Activated gamma-delta T cell treated with anti-CD3 and anti-CD28 coated beads, Interleukin-2, amount 50 U/mL, for 16 hours (primary cell): ENCODE measurements around the gene PEF1.

Experiments
- DNase-seq: peaks from one replicate; pipeline ENCODE4 v3.0.0-alpha.2; 2020; ENCODE audit warnings: low read depth

Gene PEF1

DNA sequence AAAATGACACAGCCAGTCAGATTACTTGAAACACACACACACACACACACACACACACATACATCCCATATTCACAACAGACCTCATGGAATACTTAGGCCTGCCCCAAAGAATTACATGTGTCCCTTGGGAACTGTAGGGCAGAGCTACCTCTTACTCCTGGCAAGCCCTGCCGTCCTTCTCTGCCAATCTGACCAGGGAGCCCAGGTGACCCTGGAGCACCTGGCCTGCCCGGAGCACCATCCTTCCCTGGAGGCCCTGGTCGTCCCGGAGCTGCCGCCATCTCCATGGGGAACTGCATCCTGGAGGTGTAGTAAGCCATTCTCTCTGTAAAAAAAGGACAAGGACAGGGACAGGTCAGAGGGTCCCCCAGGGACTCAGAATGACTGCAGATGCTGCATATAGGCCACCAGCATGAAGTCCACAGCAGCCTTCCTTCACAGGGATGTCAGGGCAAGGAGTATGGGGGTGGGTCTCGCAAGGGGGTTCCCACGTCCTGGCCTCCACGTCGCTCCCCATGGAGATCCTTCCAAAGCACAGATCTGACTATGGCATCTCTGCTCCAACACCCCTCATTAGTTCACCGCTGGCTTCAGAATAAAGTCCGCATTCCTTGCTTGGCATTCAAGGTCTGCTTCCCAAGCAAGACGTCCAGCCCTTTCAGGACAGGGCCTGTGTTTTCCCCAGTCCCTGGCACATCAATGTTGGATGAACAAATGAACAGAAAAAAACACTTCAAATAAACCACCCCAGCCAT is 9.2 kb upstream of the PEF1 start:
- DNase-seq: no peak

DNA sequence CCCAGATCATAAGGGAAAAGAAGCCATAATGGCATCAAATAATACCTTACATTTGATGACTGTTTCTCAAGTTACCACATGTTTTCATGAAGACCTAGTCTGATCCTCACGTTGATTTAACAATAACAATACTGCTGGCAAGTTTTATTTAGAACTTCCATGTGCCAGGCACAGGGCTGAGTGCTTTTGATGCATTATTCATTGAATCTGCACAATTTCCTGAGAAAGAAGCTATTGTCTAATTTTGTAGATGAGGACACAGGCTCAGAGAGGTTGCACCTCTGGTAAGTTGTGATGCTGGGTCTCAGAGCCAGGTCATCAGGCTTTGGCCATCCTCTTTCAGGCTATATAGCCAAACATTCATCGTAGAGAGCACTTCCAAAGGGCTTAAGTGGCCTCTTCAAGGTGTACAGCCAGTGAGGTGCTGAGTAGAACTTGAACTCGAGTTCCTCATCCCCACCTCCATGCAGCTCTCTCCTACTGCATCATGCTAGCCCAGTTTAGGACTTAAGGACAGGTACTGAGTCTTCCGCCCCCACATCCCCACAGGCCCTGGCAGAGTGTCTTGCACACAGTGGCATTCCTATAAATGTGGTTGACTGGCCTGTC is 8.3 kb upstream of the PEF1 start:
- no peak for DNase-seq

DNA sequence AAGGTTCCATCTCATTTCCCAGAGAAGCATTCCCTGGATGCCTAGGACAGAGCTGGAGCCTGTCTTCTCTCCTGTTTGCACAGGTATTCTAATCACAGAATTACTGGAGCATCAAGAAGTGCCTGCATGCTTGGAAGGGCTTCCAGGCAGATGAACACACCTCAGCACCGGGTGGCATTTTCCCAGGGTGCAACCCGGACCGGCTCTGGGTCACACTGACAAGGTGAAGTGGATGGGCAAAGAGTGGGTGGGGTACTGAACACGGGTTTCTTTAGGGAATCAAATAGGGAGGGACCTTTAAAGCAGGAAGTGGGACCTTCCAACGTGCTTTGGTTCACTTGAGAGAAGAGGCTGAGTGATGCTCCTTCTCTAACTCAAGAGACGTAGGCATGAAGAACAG is 7.1 kb upstream of the PEF1 start:
- DNase-seq: no peak

DNA sequence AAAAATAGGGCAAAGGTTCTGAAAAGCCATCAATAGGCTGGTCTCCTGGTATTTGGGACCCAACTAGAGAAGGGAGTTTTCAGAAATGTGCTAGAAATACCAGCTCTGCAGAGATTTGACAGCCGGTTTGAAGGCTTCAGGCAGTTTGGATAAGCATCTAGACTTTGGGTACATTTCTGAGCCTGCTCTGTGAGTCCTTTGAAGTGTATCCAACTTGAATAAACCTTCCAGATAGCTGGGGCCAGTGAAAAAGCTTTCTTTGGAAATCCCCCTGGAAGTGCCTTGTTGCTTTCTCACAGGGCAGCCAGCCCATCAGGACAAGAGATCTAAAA is 6.4 kb upstream of the PEF1 start:
- no peak for DNase-seq

DNA sequence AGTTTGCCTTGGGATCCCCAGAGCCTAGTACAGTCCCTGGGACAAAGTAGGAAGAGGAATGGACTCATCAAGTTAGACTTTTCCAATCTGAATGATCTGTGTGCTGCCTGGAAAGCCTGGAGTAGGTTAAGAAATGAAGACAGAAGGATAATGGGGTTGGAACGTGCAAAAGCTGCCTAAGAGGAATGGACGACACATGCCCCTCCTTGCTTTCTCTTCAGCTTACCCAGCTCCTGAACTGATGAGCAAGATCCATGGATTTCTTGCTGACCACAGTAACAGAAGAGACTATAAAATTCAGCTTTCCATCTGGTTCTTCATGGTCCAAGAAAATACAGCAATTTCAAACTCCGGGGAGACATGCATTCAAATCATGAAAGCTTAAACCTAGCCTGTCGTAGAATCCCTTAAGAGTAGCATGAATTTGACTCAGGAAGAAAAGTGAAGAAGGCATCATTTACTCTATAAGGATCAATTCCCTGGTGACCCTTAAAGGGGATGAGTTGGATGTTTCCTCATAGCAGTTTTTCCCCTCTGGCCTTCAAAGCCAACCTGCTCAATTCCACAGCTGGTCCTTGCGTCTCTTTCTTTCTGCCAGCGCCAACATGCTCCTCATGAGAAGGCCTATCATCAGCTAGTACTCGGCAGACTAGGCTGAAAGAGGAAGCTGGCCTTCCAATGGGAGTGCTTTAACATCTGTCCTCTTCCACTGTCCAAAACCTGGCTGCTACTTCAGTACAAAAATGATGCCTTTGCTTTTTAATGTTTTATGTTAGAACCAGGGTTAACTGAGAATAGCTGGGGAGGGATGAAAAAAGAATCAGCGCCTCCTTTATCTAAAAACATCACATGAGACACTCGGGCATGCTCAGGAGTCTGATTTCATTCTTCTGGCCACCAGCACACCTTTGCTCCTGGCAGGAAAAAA is 5.7 kb upstream of the PEF1 start:
- no peak for DNase-seq

DNA sequence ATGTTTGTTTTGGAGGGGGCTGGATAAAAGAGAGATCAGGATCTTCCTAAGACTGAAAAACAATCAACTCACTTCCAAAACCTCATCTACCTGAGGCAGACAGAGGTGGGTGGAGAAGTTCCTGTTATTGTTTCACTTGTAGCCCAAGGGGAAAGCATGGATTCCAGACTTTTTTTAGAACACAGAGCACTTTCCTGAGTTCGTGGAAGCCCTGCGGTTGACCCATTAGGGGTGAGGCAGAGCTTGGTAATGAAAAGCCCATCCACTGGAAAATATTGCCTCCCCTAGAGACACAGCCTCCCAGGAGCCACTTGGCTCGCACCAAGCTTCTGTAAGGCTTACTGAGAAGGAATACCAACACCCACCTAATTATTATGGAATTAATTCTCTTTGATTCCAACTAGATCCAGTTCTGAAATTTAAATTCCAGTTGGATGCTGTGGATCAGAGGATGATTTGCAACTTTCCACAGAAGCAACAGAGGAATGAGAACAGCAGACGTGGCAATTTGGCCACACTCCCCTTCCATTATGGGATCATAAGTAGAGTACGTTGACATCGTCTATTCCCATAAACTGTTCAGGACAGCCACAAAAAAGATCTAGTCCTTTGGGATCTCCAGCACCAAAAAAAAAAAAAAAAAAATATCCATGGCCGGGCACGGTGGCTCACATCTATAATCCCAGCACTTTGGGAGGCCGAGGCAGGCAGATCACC is 4.1 kb upstream of the PEF1 start:
- no peak for DNase-seq

DNA sequence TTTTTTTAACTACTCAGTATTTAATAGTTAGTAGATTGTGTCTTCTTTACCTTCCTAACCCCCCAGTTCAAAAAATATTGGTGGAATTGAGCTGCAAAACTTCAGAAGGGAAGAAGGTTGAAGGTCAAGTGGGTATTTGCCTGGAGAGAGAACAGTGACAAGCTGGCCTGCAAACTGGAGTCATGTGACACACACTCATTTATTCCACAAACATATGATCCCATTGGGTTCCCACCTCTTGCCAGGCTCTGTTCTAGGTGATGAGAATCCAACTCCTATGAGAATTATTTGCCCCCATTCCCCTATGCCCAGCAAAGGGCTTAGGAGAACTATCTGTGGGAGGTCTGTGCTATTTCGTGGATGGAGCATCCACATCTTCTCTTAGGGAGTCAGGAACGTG is 3.5 kb upstream of the PEF1 start:
- DNase-seq: no peak

DNA sequence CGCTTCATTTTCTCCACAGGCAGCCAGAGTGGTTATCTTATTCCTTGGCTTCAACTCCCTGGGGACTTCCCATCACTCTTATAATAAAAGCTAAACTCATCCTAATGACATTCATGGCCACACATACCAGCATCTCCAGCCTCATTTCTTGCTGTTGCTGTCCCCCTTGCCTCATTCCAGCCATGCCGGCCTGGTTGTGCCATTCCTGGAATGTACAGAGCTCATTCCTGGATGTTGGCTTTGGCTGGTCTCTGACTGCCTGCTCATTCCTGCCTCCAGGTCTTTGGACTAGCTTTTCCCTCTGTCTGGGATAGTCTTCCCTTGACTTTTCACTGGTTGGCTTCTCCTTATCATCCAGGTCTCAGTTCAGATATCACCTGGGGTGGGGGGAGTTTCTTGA is 2.4 kb upstream of the PEF1 start:
- DNase-seq: no peak

DNA sequence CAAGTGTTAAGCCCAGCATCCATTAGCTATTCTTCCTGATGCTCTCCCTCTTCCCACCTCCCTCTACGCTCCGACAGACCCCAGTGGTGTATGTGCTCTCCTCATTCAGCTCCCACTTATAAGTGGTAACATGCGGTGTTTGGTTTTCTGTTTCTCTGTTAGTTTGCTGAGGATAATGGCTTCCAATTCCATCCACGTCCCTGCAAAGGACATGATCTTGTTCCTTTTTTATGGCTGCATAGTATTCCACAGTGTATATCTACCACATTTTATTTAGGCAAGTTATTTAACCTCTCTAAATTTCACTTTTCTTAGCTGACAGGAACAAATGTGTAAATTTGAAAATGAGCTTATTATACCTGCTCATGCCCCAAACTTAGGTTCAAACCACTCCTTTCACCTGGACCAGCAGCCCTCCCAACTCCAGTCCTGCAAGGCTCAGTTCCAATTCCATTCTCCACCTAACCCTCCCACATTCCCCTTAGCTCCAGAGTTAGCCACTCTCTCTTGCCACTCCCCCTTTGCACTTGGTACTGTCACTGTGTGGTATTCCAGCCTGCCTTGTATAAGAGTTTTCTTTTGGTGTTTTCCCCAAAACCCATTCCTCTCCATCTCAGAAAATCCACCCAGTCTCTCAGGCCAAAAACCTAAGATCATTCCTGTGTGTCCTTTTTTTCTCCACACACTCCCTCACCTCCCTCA is 1.7 kb upstream of the PEF1 start:
- no peak for DNase-seq

DNA sequence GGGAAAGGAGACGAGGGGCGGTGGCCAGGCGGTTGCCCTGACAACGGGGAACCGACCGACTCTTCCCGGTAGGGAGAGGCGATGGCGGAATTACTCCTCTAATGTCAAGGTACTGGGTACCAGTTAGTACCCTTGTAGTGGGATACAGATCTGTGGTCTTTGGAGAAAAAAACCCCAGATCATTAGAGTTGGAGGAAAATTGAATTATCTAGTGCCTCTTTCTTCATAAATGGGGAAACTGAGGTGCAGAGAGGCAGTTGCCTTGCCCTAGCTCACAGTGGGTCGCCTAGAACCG is 545 bp upstream of the PEF1 start:
- DNase-seq: no peak

DNA sequence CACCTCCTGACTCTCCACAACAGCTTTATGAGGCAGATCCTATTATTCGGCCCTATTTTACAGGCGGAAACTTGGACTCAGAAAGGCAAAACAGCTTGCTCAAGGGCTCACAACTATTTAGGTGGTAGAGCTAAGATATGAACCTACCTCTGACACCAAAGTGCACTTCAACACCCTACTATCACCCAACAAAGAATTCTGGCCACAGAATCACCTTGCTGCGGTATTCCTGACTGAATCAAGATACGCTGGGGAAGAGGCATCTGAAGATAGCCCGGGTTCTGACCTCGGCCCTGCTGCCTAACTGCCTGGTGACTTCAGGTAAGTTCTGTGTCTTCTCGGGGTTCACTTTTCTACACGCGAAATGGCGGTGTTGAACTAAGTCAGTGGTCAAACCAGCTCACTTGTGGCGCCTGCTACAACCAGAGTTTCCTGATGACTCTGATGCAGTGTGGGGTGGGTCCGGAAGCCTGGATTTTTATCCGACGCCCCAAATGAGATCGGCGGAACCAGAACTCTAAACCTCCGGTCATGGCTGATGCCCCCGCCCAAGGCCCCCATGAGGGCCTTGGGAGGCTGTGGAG is 608 bp downstream of the PEF1 start:
- DNase-seq: no peak

DNA sequence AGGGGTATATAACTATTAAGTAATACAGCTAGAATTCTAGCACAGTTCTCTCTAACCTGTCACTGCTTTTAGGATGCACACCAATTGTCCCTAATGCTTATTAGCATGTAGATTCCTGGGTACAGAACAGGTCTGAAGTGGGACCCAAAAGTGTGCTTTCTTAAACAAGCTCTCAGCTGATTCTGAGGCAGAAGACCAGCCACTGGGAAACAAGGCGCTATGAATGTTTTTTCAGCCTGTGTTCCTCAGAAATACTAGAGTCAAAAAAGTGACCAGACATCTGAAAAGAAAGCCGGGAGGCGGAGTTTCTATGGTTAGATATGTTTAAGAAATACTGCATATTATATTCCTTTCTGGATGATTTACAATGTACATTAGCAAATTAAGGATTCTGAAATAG is 1.8 kb downstream of the PEF1 start:
- no peak for DNase-seq

DNA sequence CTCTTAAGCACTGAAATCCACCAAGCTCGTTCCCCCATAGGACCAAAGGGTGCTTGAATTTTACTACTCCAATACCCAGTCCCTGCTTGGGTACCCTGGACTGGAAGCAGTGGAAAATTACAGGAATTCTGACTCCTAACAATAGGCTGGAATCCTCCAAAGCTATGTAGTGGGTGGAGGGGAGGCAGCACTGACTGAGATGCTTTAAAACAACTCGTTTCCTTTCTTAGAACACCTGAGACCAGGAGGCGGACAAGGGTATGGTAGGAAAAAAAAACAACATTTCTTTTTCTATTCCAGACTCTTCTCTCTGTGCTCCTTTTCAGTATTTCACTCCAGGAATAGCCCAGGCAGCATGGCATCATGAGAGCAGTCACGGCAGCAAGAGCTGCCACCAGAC is 2.3 kb downstream of the PEF1 start:
- no peak for DNase-seq

DNA sequence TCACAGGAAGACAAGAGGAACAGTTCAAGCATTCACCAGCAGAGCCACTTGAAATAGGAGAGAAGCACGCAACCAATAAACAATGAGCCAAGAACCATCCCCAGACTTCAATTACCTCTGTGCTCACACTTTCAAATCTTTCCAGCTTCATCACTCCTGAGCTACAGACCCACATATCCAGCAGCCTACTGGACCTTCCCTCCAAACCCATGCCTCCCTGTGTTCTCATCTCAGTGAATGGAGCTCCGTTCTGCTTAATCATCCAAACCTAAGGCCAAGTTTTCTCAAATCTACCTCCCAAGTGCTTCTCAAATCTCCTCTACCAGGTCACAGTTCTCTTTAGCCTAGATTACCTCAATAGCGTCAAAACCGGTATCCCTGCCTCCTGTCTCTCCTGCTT is 3.7 kb downstream of the PEF1 start:
- no peak for DNase-seq

DNA sequence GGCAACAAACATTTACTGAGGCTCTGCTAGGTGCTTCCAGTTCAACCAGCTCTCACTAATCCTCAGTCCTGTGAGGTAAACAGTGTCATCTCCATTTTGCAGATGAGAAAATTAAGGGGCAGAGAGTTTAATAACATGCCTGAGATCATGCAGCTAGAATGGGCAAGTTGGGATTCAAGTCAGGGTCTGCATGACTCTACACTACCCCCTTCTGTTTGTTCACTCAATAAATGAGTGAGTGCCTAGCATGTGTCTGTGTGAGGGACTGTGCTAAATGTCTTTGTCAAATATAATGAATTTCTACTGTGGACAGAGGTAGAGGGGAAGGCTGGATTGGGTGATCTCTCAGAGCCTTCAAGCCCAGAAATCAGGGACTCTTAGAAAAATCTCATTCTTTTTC is 4.5 kb downstream of the PEF1 start:
- DNase-seq: no peak

DNA sequence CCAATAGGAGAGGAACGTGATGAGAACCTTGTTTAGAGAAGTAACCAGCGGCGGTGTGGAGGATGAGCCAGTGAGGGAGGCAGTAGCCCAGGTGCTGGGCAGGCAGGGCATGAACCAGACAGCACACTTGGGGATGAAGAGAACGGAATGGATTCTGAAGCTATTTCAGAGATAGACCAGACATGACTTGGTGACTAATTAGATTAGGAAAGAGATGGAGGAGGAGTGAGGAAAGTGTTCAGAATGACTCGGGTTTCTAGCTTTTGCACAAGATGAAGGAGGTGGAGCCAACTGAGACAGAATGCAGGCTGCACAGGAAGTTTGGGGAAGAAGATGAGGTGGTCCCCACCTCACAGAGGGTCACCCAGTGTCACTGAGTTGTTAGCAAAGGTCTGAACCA is 5.1 kb downstream of the PEF1 start:
- no peak for DNase-seq

DNA sequence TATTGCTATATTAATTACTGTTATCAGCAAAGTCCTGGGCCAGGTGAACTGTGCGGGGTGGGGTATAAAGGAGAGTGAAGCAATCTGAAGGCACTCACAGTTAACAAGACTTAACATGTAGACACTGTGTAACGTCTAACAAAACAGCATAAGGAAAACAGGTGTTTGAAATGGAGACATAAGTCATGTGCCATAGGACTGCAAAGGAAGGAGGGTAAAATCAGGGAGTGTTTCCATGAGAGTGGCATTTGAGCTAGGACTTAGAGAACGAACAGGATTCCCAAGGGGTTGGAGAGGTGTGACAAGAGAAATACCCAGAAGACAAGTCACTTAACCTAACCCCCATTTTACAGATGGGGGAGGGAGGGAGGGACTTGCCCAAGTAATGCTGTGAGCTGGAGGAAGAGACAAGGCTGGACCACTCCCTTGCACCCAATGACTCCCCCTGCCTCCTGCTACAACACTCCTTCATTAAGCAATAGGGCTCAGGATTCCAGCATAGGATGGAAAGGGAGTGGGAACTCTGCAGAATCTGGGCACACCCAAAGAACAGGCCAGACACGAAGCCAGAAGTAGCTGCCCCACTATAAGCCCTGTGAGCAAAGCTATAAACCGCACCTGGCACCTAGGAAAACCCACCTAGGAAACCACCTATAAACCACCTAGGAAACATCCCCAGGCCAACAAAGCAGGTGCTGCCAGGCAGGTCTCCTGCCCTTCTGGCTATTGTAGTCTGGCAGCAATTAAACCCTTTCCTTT is 6.6 kb downstream of the PEF1 start:
- no peak for DNase-seq

DNA sequence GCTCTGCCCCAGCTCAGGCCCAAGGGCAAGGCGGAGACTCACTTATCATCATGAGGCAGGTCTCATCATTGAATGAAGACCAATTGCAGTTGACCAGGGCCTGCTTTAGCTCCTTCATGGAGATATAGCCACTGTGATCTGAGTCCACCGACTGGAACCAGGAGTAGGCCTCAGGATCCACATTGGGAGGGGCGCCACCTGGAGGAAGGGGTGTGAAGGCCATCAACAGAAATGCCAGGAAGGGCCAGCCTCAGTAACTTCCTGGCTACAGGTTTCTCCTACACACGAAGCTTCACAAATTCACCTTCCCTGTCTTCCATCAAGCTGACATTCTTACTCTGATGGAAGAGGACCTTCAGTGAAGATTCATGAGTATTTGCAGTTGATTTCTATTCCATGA is 11.6 kb downstream of the PEF1 start:
- DNase-seq: no peak

DNA sequence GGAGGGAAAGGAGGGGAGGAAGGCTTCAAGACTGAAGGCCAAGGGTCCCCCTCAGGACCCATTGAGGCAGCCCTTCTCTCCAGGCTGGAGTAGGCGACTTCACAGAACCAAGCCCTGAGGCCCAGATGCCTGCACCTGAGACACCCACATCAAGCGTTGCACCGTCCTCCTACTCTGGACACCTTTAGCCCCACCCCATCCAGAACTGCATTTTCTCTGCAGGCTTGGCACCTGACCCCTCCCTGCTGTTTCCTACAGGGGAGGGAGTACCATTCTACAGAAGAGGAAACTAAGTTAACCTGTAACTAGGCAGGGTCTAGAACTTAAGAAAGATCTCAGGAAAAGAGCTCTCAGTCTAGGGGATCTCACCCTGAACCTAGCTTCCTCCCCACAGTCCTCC is 12.0 kb downstream of the PEF1 start:
- DNase-seq: no peak

DNA sequence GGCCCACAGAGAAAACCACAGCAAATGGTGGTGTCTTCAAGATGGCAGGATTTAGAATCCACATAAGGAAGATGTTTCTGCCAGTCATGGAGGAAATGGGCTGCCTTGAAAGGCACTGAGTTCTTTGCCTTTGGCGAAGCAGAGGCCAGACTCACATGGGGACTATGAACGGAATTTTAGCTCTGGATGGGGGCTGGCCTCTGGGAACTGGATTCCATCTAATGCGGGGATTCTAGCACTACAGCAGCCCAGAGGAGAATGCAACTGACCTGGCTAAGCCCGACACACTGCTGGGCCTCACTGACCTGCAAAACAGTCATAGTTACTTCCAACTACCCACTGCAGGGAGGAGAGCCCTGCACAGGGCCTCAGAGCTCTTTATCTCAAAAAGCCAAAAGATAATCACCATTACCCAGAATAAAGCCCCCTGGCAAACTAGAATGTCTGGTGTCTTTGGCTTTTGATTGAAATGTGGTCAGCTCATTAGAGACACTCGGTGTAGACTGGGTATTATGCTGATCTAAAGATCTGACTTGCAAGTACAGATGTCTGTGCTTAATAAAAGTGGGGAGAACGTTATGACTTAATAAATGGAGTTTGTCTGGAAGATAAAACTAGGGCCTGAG is 15.6 kb downstream of the PEF1 start:
- DNase-seq: no peak
